Body of pancreas (tissue), 4 donors: Measurements from ENCODE around the gene WWOX.

ENCODE experiments used
- CTCF ChIP-seq, 7 experiments: fragments of 450-650 bp in 4 of 7; fragments of 200-600 bp in 3 of 7; sonication (generic) in 3 of 7; IDR thresholded peaks; one replicate each; pipeline ENCODE4 v1.5.1; 2016 to 2019; ENCODE audit warnings: antibody characterized with exemption in 7 of 7
- POLR2A ChIP-seq, 3 donors: fragments of 450-650 bp; IDR thresholded peaks; one replicate each; pipeline ENCODE4 v1.6.1; 2016; ENCODE audit warnings: antibody characterized with exemption in 3 of 3, mild to moderate bottlenecking in 2 of 3

GRCh38 chr16:78212674-78213073, 113.2 kb downstream of the WWOX start:
- TF ChIP-seq CTCF (IDR thresholded peaks at IDR 0.05) (no peak), POLR2A (IDR thresholded peaks at IDR 0.05) (no peak)
